ENCODE data around the gene LDLRAD1. TPM values are rescaled to one million over a fixed set of nuclear protein-coding genes. Genes with fewer than 3 reads are reported as not detected.

The LDLRAD1 gene
- total and polyA plus RNA-seq, 10 of the 15 experiments (the other 5 are each of a cell fraction or from before 2014, with no cell fraction given), result not detected

GRCh38 chr1:53964109-53964508, 53.9 kb downstream of the LDLRAD1 start (continued):
- TF ChIP-seq ZNF592 (IDR thresholded peaks at IDR 0.05) (no peak), PRDM15 (CRISPR knock-in tag; IDR thresholded peaks at IDR 0.05) (no peak), NR2C2 (IDR thresholded peaks at IDR 0.05; ENCODE audit: borderline replicate concordance, control insufficient read depth, insufficient read length, low read depth) (no peak), BCL3 (IDR thresholded peaks at IDR 0.05; ENCODE audit: borderline replicate concordance, insufficient read depth, low read depth, low read length, poor library complexity, severe bottlenecking) (no peak), FOXM1 (IDR thresholded peaks at IDR 0.05; ENCODE audit: low read depth, low read length) (no peak), KLF5 (IDR thresholded peaks at IDR 0.05; ENCODE audit: partially characterized antibody) (no peak), YBX1 (IDR thresholded peaks at IDR 0.05) (no peak), IRF5 (IDR thresholded peaks at IDR 0.05; ENCODE audit: borderline replicate concordance) (no peak), HCFC1 (IDR thresholded peaks at IDR 0.05; ENCODE audit: low read length) (no peak), CEBPZ (IDR thresholded peaks at IDR 0.05; ENCODE audit: low read depth, low read length) (no peak)
